ENCODE results near the gene DHRS2. TPM values are rescaled to one million over a fixed set of nuclear protein-coding genes. Genes with fewer than 3 reads are reported as not detected.
A peak's percentile ranks its signal among the peaks of the same experiment; 100 is the strongest.

DHRS2 gene
- total and polyA plus RNA-seq, 2 of the 13 experiments (the other 11 are each of a cell fraction or from before 2014, with no cell fraction given): 1,621 to 3,021 TPM

- no peak for TF ChIP-seq AKNA (CRISPR knock-in tag; IDR thresholded peaks at IDR 0.05; ENCODE audit: borderline replicate concordance)
- TF ChIP-seq MXD3 (CRISPR knock-in tag; IDR thresholded peaks at IDR 0.05): no peak
- TF ChIP-seq AGO1 (IDR thresholded peaks at IDR 0.05; ENCODE audit: low read depth, low read length, poor library complexity, severe bottlenecking): peak; percentile 100
- TF ChIP-seq ZBTB33 (CRISPR knock-in tag; IDR thresholded peaks at IDR 0.05): 0 out of 2 replicates have a peak, but pooled peaks have one; percentile 38
- peak; percentile 19; the same call in 1 of the 2 replicates for TF ChIP-seq FIP1L1 (IDR thresholded peaks at IDR 0.05; ENCODE audit: borderline replicate concordance, insufficient read depth, low read depth, low read length)
- peak; percentile 73; the same call in 1 of the 2 replicates for TF ChIP-seq ZNF562 (CRISPR knock-in tag; IDR thresholded peaks at IDR 0.05; ENCODE audit: borderline replicate concordance)
- TF ChIP-seq JUN (CRISPR knock-in tag; IDR thresholded peaks at IDR 0.05): peak; percentile 82
- 0 out of 2 replicates have a peak, but pooled peaks have one; percentile 44 for TF ChIP-seq ZNF75D (CRISPR knock-in tag; IDR thresholded peaks at IDR 0.05; ENCODE audit: borderline replicate concordance)
- no peak for TF ChIP-seq NFIC (IDR thresholded peaks at IDR 0.05; ENCODE audit: low read length)
- TF ChIP-seq CENPT (CRISPR knock-in tag; IDR thresholded peaks at IDR 0.05; ENCODE audit: low read depth): 0 out of 2 replicates have a peak, but pooled peaks have one; percentile 82
- TF ChIP-seq CTCF (CRISPR knock-in tag; IDR thresholded peaks at IDR 0.05): no peak; the same call in 1 of the 2 replicates
- TF ChIP-seq SALL1 (CRISPR knock-in tag; IDR thresholded peaks at IDR 0.05): peak; percentile 47
- TF ChIP-seq PBX2 (CRISPR knock-in tag; IDR thresholded peaks at IDR 0.05): peak; percentile 58
- no peak; the same call in 1 of the 2 replicates for TF ChIP-seq ZNF704 (CRISPR knock-in tag; IDR thresholded peaks at IDR 0.05; ENCODE audit: borderline replicate concordance)
- peak; percentile 60; the same call in 1 of the 2 replicates for TF ChIP-seq RFXAP (CRISPR knock-in tag; IDR thresholded peaks at IDR 0.05; ENCODE audit: borderline replicate concordance)
Observed at GRCh38 chr14:23646648-23647549, 10.7 kb downstream of the DHRS2 start (continued).

Measured in HepG2 (cell line).